Neural progenitor cell (in vitro differentiated cells): ENCODE measurements around the gene PITRM1.

ENCODE experiments used
- CTCF ChIP-seq: fragments of 200-600 bp; sonication (generic); IDR thresholded peaks from 2 replicates; pipeline ENCODE4 v1.5.1; 2017; ENCODE audit warnings: antibody characterized with exemption, mild to moderate bottlenecking
- EZH2 ChIP-seq: fragments of 200-600 bp; sonication (generic); IDR thresholded peaks from 2 replicates; pipeline ENCODE4 v1.6.1; 2017; ENCODE audit warnings: antibody characterized with exemption, mild to moderate bottlenecking, moderate library complexity

- no peak for TF ChIP-seq CTCF
- TF ChIP-seq EZH2: no peak
Observed at GRCh38 chr10:3215153-3215775, 42.7 kb upstream of the PITRM1 start.
